HL-60/S4 (cell line): ENCODE results near the gene GMDS.

Experiments
- in situ Hi-C: fragments of 300-500 bp; cut with MboI; formaldehyde crosslinking; loops from 2 replicates; pipeline ENCODE4 v1.14.3; 2022; ENCODE audit warnings: low sequenced_read_pairs

Gene GMDS

GRCh38 chr6:1913577-1913976 lies 331.8 kb downstream of the GMDS start:
- in situ Hi-C loops: no loop called here

- in situ Hi-C loops: no loop called here
These were observed 332.7 kb downstream of the GMDS start for GRCh38 chr6:1912731-1913130.

- in situ Hi-C loops: no loop called here
These were observed 333.9 kb downstream of the GMDS start for GRCh38 chr6:1911474-1911873.

GRCh38 chr6:1910621-1911407 lies 334.6 kb downstream of the GMDS start:
- in situ Hi-C loops: no loop called here

- in situ Hi-C loops: no loop called here
These were observed 336.6 kb downstream of the GMDS start for GRCh38 chr6:1908784-1909183.

GRCh38 chr6:1906609-1907008 lies 338.8 kb downstream of the GMDS start:
- in situ Hi-C loops: no loop called here

GRCh38 chr6:1906014-1906413 lies 339.4 kb downstream of the GMDS start:
- in situ Hi-C loops: no loop called here

GRCh38 chr6:1904898-1905297 lies 340.5 kb downstream of the GMDS start:
- in situ Hi-C loops: no loop called here

GRCh38 chr6:1904466-1904799 lies 341.0 kb downstream of the GMDS start:
- in situ Hi-C loops: no loop called here

GRCh38 chr6:1903780-1904465 lies 341.5 kb downstream of the GMDS start:
- in situ Hi-C loops: no loop called here

GRCh38 chr6:1901556-1901955 lies 343.8 kb downstream of the GMDS start:
- in situ Hi-C loops: no loop called here

- in situ Hi-C loops: no loop called here
These were observed 348.5 kb downstream of the GMDS start for GRCh38 chr6:1896897-1897296.

GRCh38 chr6:1895721-1896120 lies 349.7 kb downstream of the GMDS start:
- in situ Hi-C loops: no loop called here

GRCh38 chr6:1894954-1895353 lies 350.5 kb downstream of the GMDS start:
- in situ Hi-C loops: no loop called here

GRCh38 chr6:1893470-1894130 lies 351.8 kb downstream of the GMDS start:
- in situ Hi-C loops: no loop called here

GRCh38 chr6:1892716-1893115 lies 352.7 kb downstream of the GMDS start:
- in situ Hi-C loops: no loop called here

GRCh38 chr6:1890987-1891386 lies 354.4 kb downstream of the GMDS start:
- in situ Hi-C loops: no loop called here

- in situ Hi-C loops: no loop called here
These were observed 355.3 kb downstream of the GMDS start for GRCh38 chr6:1890071-1890470.

GRCh38 chr6:1885576-1886011 lies 359.8 kb downstream of the GMDS start:
- in situ Hi-C loops: no loop called here

GRCh38 chr6:1884313-1884712 lies 361.1 kb downstream of the GMDS start:
- in situ Hi-C loops: no loop called here

- in situ Hi-C loops: no loop called here
These were observed 367.1 kb downstream of the GMDS start for GRCh38 chr6:1878330-1878729.

- in situ Hi-C loops: no loop called here
These were observed 371.6 kb downstream of the GMDS start for GRCh38 chr6:1873781-1874180.
